Activated gamma-delta T cell treated with Interleukin-2 at 50 U/mL for 16 hours (primary cell): ENCODE data around the gene SMIM41.

ENCODE experiments used
- DNase-seq: peaks from one replicate; pipeline ENCODE4 v3.0.0-alpha.2; 2020

Gene SMIM41

GRCh38 chr12:52079576-52080402 is at the start of gene SMIM41:
SMIM41 (plus strand) TSS chr12:52079704; CDS start chr12:52079780, 76 bp downstream.
- DNase-seq = no peak

- no peak for DNase-seq
Observed at GRCh38 chr12:52032446-52032803, 47.1 kb upstream of the SMIM41 start.

- DNase-seq = peak; percentile 82
Observed at GRCh38 chr12:52032804-52033445, 46.6 kb upstream of the SMIM41 start.

- no peak for DNase-seq
Observed at GRCh38 chr12:52033446-52034140, 45.9 kb upstream of the SMIM41 start.

GRCh38 chr12:52035190-52035589 is 44.3 kb upstream of the SMIM41 start:
- no peak for DNase-seq

- no peak for DNase-seq
Observed at GRCh38 chr12:52035926-52036325, 43.6 kb upstream of the SMIM41 start.

GRCh38 chr12:52036587-52037171 is 42.8 kb upstream of the SMIM41 start:
- DNase-seq = peak; percentile 76

- DNase-seq = no peak
Observed at GRCh38 chr12:52037248-52037861, 42.1 kb upstream of the SMIM41 start.

GRCh38 chr12:52038447-52038846 is 41.1 kb upstream of the SMIM41 start:
- no peak for DNase-seq

GRCh38 chr12:52041035-52041434 is 38.5 kb upstream of the SMIM41 start:
- no peak for DNase-seq

GRCh38 chr12:52041695-52042123 is 37.8 kb upstream of the SMIM41 start:
- DNase-seq = peak; percentile 59

GRCh38 chr12:52042706-52043385 is 36.7 kb upstream of the SMIM41 start:
- DNase-seq = no peak

GRCh38 chr12:52043386-52044212 is 35.9 kb upstream of the SMIM41 start:
- no peak for DNase-seq

- DNase-seq = no peak
Observed at GRCh38 chr12:52044292-52044983, 35.1 kb upstream of the SMIM41 start.

GRCh38 chr12:52045794-52046199 is 33.7 kb upstream of the SMIM41 start:
- no peak for DNase-seq

- no peak for DNase-seq
Observed at GRCh38 chr12:52046859-52047258, 32.6 kb upstream of the SMIM41 start.

- no peak for DNase-seq
Observed at GRCh38 chr12:52049286-52049685, 30.2 kb upstream of the SMIM41 start.

GRCh38 chr12:52049688-52050087 is 29.8 kb upstream of the SMIM41 start:
- DNase-seq = no peak

GRCh38 chr12:52050116-52050757 is 29.3 kb upstream of the SMIM41 start:
- DNase-seq = no peak
